PC-3 (cell line): Measurements from ENCODE around the gene C3orf70. TPM values are rescaled to one million over a fixed set of nuclear protein-coding genes. Genes with fewer than 3 reads are reported as not detected.

Source experiments
- ATAC-seq: fragments of 200-7000 bp; cut with Tn5 transposase; 2 replicates; pipeline ENCODE4 v1.9.1; 2020; ENCODE audit warnings: mild to moderate bottlenecking, moderate library complexity
- BruUV-seq: library from RNA; stranded (reverse); fragments of 400-500 nt; replicated peaks from 2 replicates; lab custom pipeline; 2021; lab: Mats Ljungman, UMichigan
- CTCF ChIA-PET: fragments of 300-600 bp; sonication (Branson Sonifier 250); formaldehyde crosslinking; loops from one replicate; lab custom pipeline; 2022; ENCODE audit warnings: antibody characterized with exemption; lab: Charles Lee
- POLR2A ChIA-PET: fragments of 300-600 bp; sonication (Branson Sonifier 250); formaldehyde crosslinking; loops from one replicate; lab custom pipeline; 2022; ENCODE audit warnings: antibody characterized with exemption; ENCODE audit not compliant: unreplicated experiment; lab: Charles Lee
- DNase-seq: peaks from one replicate; pipeline ENCODE4 v3.0.0-alpha.2; 2015
- H2AFZ ChIP-seq: fragments of 300-600 bp; sonication (generic); 2 replicates; pipeline ENCODE4 v1.6.0; 2016; ENCODE audit warnings: antibody characterized with exemption, low read length
- H3F3A ChIP-seq: fragments of 300-600 bp; sonication (generic); one replicate; pipeline ENCODE4 v1.6.0; 2017; ENCODE audit warnings: antibody characterized with exemption, low read length, control low read depth, mild to moderate bottlenecking; ENCODE audit not compliant: unreplicated experiment
- H3K27ac ChIP-seq: fragments of 300-600 bp; sonication (generic); 2 replicates; pipeline ENCODE4 v1.5.1; 2016; ENCODE audit warnings: mild to moderate bottlenecking, low read length
- H3K27me3 ChIP-seq: fragments of 300-600 bp; sonication (generic); 2 replicates; pipeline ENCODE4 v1.6.1; 2016; ENCODE audit warnings: low read length, mixed read lengths
- H3K36me3 ChIP-seq: fragments of 300-600 bp; sonication (generic); 2 replicates; pipeline ENCODE4 v1.6.1; 2016; ENCODE audit warnings: low read depth, mixed run types, low read length, mixed read lengths
- H3K4me1 ChIP-seq: fragments of 300-600 bp; sonication (generic); 2 replicates; pipeline ENCODE4 v1.5.1; 2016; ENCODE audit warnings: low read length; ENCODE audit not compliant: insufficient read depth
- H3K4me2 ChIP-seq: fragments of 300-600 bp; sonication (generic); 2 replicates; pipeline ENCODE4 v1.6.0; 2016; ENCODE audit warnings: low read length
- H3K4me3 ChIP-seq: fragments of 300-600 bp; sonication (generic); 2 replicates; pipeline ENCODE4 v1.5.1; 2016; ENCODE audit warnings: mild to moderate bottlenecking, low read length, mixed read lengths
- H3K79me2 ChIP-seq: fragments of 300-600 bp; sonication (generic); 2 replicates; pipeline ENCODE4 v1.6.1; 2017; ENCODE audit warnings: low read length, mixed read lengths
- H3K9ac ChIP-seq: fragments of 300-600 bp; sonication (generic); 2 replicates; pipeline ENCODE4 v1.6.0; 2016; ENCODE audit warnings: mild to moderate bottlenecking, low read length
- H3K9me2 ChIP-seq: fragments of 300-600 bp; sonication (generic); replicated peaks from 2 replicates; pipeline ENCODE4 v1.6.1; 2016; ENCODE audit warnings: mixed run types, low read length, mixed read lengths
- H3K9me3 ChIP-seq: fragments of 300-600 bp; sonication (generic); 2 replicates; pipeline ENCODE4 v1.6.1; 2016; ENCODE audit warnings: low read length, mixed read lengths
- H4K20me1 ChIP-seq: fragments of 300-600 bp; sonication (generic); 2 replicates; pipeline ENCODE4 v1.6.1; 2016; ENCODE audit warnings: low read length, mixed read lengths
- EZH2 ChIP-seq: fragments of 300-600 bp; sonication (generic); IDR thresholded peaks from one replicate; pipeline ENCODE4 v1.6.1; 2017; ENCODE audit warnings: antibody characterized with exemption, mild to moderate bottlenecking, low read length; ENCODE audit not compliant: unreplicated experiment
- EZH2phosphoT487 ChIP-seq: fragments of 300-600 bp; sonication (generic); IDR thresholded peaks from 2 replicates; pipeline ENCODE4 v1.6.1; 2018; ENCODE audit warnings: mild to moderate bottlenecking, antibody characterized with exemption, low read length, borderline replicate concordance
- intact Hi-C: fragments of 100-400 bp; cut with micrococcal nuclease; formaldehyde crosslinking; loops from 2 replicates; pipeline ENCODE4 v1.9.0; 2023
- total RNA-seq: library from RNA; depleted of rRNA; stranded (reverse); fragments of >200 nt; gene quantifications from 2 replicates; pipeline ENCODE4 v1.2.3, GENCODE V29; 2014
- TF ChIP-seq, protein P1 (sequence below): fragments of 300-600 bp; sonication (generic); conservative IDR thresholded peaks from 2 replicates; pipeline ENCODE4 v1.5.1; 2017; ENCODE audit warnings: antibody characterized with exemption, low read depth, mild to moderate bottlenecking, low read length

Gene C3orf70
- total RNA-seq, 1 experiment from 2014 or later, result not detected

- intact Hi-C loops, result no loop called here
- Histone ChIP-seq H4K20me1 (no peaks in the 10 kb centered on the region), H3K9me3 (no peaks in the 10 kb centered on the region), H3K4me1 (no peaks in the 10 kb centered on the region), H2AFZ (no peak overlapping the region), H3K79me2 (no peaks in the 10 kb centered on the region), H3K4me3 (no peak overlapping the region), H3K27me3 (peaks cover 43% of the 10 kb centered on the region), H3K9me2 (no peaks in the 10 kb centered on the region), H3K36me3 (no peaks in the 10 kb centered on the region), H3F3A (no peaks in the 10 kb centered on the region), H3K9ac (no peak overlapping the region), H3K4me2 (no peak overlapping the region), H3K27ac (no peak overlapping the region)
- CTCF ChIA-PET, result no interaction called here
- POLR2A ChIA-PET, result no interaction called here
- no TSS peak for BruUV-seq
- TF ChIP-seq, protein P1, sequence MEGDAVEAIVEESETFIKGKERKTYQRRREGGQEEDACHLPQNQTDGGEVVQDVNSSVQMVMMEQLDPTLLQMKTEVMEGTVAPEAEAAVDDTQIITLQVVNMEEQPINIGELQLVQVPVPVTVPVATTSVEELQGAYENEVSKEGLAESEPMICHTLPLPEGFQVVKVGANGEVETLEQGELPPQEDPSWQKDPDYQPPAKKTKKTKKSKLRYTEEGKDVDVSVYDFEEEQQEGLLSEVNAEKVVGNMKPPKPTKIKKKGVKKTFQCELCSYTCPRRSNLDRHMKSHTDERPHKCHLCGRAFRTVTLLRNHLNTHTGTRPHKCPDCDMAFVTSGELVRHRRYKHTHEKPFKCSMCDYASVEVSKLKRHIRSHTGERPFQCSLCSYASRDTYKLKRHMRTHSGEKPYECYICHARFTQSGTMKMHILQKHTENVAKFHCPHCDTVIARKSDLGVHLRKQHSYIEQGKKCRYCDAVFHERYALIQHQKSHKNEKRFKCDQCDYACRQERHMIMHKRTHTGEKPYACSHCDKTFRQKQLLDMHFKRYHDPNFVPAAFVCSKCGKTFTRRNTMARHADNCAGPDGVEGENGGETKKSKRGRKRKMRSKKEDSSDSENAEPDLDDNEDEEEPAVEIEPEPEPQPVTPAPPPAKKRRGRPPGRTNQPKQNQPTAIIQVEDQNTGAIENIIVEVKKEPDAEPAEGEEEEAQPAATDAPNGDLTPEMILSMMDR, result no peak
- TF ChIP-seq EZH2phosphoT487 (no peak), EZH2 (no peak)
- DNase-seq (no peak), ATAC-seq (no peak)
These were observed 26.7 kb downstream of the C3orf70 start for GRCh38 chr3:185126201-185126600.

- DNase-seq (no peak), ATAC-seq (no peak)
- H3K4me2 ChIP-seq, result no peak overlapping the region
- intact Hi-C loops, result no loop called here
- H3K27me3 ChIP-seq, result peaks cover 67% of the 10 kb centered on the region
- no peak overlapping the region for H3K27ac ChIP-seq
- H3K4me3 ChIP-seq, result no peak overlapping the region
- no peaks in the 10 kb centered on the region for H3K79me2 ChIP-seq
- no peaks in the 10 kb centered on the region for H4K20me1 ChIP-seq
- no peaks in the 10 kb centered on the region for H3K36me3 ChIP-seq
- no peaks in the 10 kb centered on the region for H3F3A ChIP-seq
- H2AFZ ChIP-seq, result no peak overlapping the region
- H3K9me2 ChIP-seq, result no peaks in the 10 kb centered on the region
- TF ChIP-seq, protein P1, result no peak
- TF ChIP-seq EZH2phosphoT487, result no peak
- no peak for TF ChIP-seq EZH2
- H3K9me3 ChIP-seq, result no peaks in the 10 kb centered on the region
- BruUV-seq, result no TSS peak
- ChIA-PET POLR2A (no interaction called here), CTCF (no interaction called here)
- no peak overlapping the region for H3K9ac ChIP-seq
- H3K4me1 ChIP-seq, result no peaks in the 10 kb centered on the region
These were observed 32.7 kb downstream of the C3orf70 start for GRCh38 chr3:185120126-185120525.

DNA sequence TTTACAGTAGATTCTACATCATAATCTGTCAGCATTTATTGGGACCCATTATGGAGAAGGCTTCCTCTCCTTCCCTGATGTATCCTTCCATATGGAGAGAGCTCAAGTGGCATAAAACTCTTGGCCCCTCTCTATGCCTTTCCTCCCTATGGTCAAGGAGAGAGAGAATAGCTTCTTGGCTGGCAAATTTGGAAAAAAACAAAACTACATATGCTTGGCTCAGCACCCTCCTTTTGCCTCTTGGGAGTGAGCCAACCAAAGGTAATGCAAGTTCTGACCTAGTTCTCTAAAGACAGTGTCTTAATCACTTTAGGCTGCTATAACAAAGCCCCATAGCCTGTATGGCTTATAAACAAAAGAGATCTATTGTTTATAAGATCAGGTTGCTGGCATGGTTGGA is 37.5 kb downstream of the C3orf70 start:
- no peaks in the 10 kb centered on the region for H3K79me2 ChIP-seq
- H3K36me3 ChIP-seq, result no peaks in the 10 kb centered on the region
- H3K9ac ChIP-seq, result no peak overlapping the region
- TF ChIP-seq EZH2phosphoT487 (no peak), EZH2 (no peak)
- TF ChIP-seq, protein P1, result no peak
- POLR2A ChIA-PET, result no interaction called here
- H3K9me3 ChIP-seq, result no peaks in the 10 kb centered on the region
- H3K4me1 ChIP-seq, result no peaks in the 10 kb centered on the region
- BruUV-seq, result no TSS peak
- no peaks in the 10 kb centered on the region for H3K9me2 ChIP-seq
- CTCF ChIA-PET, result no interaction called here
- no peak overlapping the region for H2AFZ ChIP-seq
- H3K4me3 ChIP-seq, result no peak overlapping the region
- H4K20me1 ChIP-seq, result no peaks in the 10 kb centered on the region
- no peak for DNase-seq
- H3K4me2 ChIP-seq, result no peak overlapping the region
- peaks cover 91% of the 10 kb centered on the region for H3K27me3 ChIP-seq
- no peak overlapping the region for H3K27ac ChIP-seq
- intact Hi-C loops, result no loop called here
- H3F3A ChIP-seq, result no peaks in the 10 kb centered on the region
- ATAC-seq, result no peak
